ENCODE measurements around the gene BCS1L. TPM values are rescaled to one million over a fixed set of nuclear protein-coding genes. Genes with fewer than 3 reads are reported as not detected.

The BCS1L gene
- total and polyA plus RNA-seq, 2 of the 13 experiments (the other 11 are each of a cell fraction or from before 2014, with no cell fraction given): 48.9 to 76.0 TPM

GRCh38 chr2:218671654-218672566, 12.4 kb downstream of the BCS1L start, which contains the start of the genes RNF25 and STK36 (continued):
- TF ChIP-seq CREB3 (CRISPR knock-in tag; IDR thresholded peaks at IDR 0.05): no peak
- TF ChIP-seq NR2C2 (CRISPR knock-in tag; IDR thresholded peaks at IDR 0.05; ENCODE audit: borderline replicate concordance): peak; percentile 83
- peak; percentile 89 for TF ChIP-seq THAP9 (CRISPR knock-in tag; IDR thresholded peaks at IDR 0.05; ENCODE audit: borderline replicate concordance)
- TF ChIP-seq CSRNP1 (CRISPR knock-in tag; IDR thresholded peaks at IDR 0.05): peak; percentile 96
- TF ChIP-seq ZBTB49 (CRISPR knock-in tag; IDR thresholded peaks at IDR 0.05; ENCODE audit: borderline replicate concordance): peak; percentile 51; the same call in 1 of the 2 replicates
- TF ChIP-seq ATF6 (CRISPR knock-in tag; conservative IDR thresholded peaks at IDR 0.05): 0 out of 2 replicates have a peak, but pooled peaks have one; percentile 32
- TF ChIP-seq PHF21A (CRISPR knock-in tag; IDR thresholded peaks at IDR 0.05): peak; percentile 54; the same call in 1 of the 2 replicates
- peak; percentile 73; the same call in 1 of the 2 replicates for TF ChIP-seq DNMT1 (CRISPR knock-in tag; IDR thresholded peaks at IDR 0.05)
- TF ChIP-seq RBFOX2 (IDR thresholded peaks at IDR 0.05; ENCODE audit: low read depth, low read length): peak; percentile 71
- no peak for TF ChIP-seq HOXA5 (CRISPR knock-in tag; IDR thresholded peaks at IDR 0.05)
- peak; percentile 91 for TF ChIP-seq RFX3 (CRISPR knock-in tag; IDR thresholded peaks at IDR 0.05)
- no peak for TF ChIP-seq ARID5B (CRISPR knock-in tag; IDR thresholded peaks at IDR 0.05)
- peak; percentile 57 for TF ChIP-seq TEAD3 (CRISPR knock-in tag; optimal IDR thresholded peaks at IDR 0.05; ENCODE audit: borderline replicate concordance)

Data from HepG2 (cell line).